HG02852 (cell line): Measurements from ENCODE around the gene ZNF606.
"Not testable (repeated sequence)": the region's sequence is repeated elsewhere in the genome, so short reads cannot be mapped to it uniquely, and the experiment has no call there.

ENCODE experiments used
- ATAC-seq: cut with Tn5 transposase; IDR thresholded peaks from one replicate; pipeline ENCODE4 v1.9.1; 2021; ENCODE audit warnings: mild to moderate bottlenecking, moderate library complexity; ENCODE audit not compliant: unreplicated experiment

The ZNF606 gene

DNA sequence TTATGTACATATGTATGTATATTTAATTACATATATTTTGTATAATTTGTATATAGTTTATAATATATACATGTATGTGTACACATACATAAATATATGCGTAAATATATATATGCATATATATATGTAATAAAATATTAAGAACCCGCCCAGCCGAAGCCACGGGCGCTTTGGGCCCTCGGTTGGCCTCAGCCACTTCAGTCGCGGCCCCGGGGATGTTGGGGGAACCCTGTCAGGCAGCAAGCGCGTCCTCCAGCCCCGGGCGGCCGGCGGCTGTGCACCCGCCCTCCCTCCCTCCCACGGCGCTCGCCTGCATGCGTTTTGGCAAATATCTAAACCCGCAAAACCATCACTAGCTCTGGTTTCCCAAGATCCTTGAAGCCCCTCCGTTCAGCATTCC, 7.9 kb upstream of the ZNF606 start:
- ATAC-seq = no peak

- peak; percentile 72 for ATAC-seq
Measured at GRCh38 chr19:58009666-58010301, 7.2 kb upstream of the ZNF606 start.

GRCh38 chr19:58009301-58009665, 6.7 kb upstream of the ZNF606 start:
- no peak for ATAC-seq

DNA sequence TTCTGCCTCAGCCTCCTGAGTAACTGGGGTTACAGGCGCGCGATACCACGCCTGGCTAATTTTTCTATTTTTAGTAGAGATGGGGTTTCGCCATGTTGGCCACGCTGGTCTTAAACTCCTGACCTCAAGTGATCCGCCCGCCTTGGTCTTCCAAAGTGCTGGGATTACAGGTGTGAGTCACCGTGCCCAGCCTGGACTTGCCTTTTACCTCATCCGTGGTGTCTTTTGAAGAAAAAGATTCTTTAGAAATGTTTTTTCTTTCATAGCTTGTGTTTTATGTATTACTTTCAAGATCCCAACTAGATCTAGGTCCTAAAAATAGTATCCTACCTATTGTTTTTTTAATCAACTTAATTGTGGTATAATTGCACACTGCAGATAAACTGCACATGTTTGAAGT, 6.3 kb upstream of the ZNF606 start:
- ATAC-seq = not testable (repeated sequence)

DNA sequence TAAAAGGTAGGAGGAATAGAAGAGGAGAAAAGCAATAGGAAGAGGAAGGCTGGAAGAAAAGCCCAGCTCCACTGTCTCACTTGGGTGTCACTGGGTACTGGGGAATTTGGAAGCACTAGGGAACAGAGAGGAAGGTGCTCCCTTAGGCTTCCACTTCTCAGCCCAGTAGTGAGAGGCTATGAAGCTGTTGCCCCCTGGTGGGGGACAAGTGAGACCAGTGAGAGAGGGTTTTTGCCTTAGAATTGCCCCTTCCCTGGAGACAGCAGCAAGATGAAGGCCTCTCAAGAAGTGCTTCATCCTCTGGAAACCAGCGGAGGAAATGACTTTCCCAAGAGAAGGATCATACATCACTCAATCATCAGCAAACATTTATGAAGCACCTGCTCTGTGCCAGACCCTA, 4.7 kb upstream of the ZNF606 start:
- ATAC-seq = no peak

- no peak for ATAC-seq
Measured at GRCh38 chr19:58003174-58003828, 681 bp upstream of the ZNF606 start.

DNA sequence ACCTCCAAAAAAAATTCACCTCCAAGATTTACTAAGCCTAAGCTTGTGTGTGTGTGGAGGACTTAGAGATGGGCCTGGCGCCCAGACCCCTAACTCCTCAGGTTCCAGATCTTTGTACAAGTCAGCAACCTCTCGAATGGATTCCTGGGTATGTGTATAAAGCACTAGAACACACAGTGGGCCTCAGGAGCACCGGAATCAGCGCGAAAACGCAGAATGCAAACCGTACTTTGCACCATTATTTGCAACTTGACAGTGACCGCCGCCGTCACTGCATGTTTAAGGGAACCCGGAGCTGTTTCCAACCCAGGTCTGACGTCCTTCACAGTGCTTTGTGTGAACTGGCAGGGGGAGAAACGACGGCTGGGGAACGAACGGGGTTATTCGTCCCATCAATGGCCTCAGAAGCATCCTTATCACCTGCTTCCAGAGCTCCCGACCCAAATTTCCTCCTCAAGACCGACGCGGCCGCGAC, 688 bp downstream of the ZNF606 start:
- peak; percentile 14 for ATAC-seq

DNA sequence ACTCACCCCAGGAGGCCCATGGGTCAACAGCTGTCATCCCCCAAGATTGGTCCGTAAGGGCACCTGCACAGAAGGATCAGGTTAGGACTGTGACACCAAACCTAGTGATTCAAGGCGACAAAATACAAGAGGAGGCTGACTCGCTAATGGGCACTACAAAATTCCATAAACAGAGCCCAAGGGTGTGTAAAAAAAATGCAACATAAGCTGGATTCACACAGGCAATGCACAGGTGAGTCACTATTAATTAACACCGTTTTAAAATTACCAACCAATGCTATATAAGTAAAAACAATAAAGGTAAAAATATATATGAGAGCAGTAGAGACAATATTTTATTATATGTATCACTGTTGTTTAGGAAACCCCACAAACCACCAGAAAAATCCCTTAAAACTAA, 1.9 kb downstream of the ZNF606 start:
- no peak for ATAC-seq

DNA sequence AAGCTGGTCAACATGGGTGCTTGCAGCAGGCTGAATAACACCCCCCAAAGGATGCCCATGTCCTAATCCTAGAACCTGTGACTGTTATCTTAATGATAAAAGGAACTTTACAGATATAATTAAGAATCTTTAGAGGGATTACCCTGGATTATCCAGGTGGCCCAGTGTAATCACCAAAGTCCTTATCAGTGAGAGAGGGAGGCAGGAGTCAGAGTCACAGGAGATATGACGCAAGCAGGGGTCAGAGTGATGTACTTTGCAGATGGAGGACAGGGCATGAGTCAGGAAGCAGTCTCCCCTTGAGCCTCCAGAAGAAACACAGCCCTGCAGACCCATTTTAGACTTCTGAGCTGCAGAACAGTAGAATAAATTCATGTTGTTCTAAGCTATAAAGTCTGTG, 9.8 kb downstream of the ZNF606 start:
- no peak for ATAC-seq

- ATAC-seq = no peak
Measured at GRCh38 chr19:57978586-57979289, 23.9 kb downstream of the ZNF606 start.

- no peak for ATAC-seq
Measured at GRCh38 chr19:57974434-57974833, 28.2 kb downstream of the ZNF606 start, which contains the start of gene C19orf18. C19orf18 (minus strand) TSS chr19:57974534; CDS start chr19:57974432, 102 bp downstream.

GRCh38 chr19:57964761-57965160, 37.9 kb downstream of the ZNF606 start:
- no peak for ATAC-seq

DNA sequence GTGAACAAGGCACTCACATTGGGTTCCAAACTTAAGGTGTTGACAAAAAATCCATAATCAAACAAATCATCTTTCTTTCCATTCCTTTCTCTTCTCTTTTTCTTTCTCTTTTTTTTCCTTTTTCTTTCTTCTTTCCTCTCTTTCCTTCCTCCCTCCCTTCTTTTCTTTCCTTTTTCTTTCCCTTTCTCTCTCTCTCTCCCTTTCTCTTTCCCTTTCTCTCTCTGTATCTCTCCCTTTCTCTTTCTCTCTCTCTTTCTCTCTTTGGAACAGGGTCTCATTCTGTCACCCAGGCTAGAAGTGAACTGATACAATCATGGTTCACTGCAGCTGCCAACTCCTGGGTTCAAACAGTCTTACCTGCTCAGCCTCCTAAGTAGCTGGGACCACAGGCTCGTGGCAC, 40.8 kb downstream of the ZNF606 start:
- ATAC-seq = no peak

- no peak for ATAC-seq
Measured at GRCh38 chr19:57954996-57955395, 47.6 kb downstream of the ZNF606 start.

DNA sequence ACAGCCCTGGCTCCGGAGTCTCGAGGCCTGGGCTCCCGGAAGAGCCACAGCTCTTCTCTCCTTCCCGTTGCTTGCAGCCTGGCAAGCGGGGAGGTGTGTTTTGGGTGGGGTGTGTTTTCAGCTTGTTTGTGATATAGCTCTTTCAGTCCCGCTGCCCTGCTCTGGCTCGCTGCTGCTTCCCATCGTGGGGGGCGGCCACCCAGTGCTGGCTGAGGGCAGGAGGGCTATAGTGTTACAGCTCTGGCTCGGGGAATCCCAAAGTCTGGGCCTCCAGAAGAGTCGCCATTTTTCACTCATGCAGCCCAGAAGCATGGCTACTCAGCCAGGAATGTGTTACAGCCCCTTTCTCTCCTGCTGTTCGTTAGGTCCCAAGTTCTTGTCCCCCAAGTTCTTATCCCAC, 52.9 kb downstream of the ZNF606 start:
- no peak for ATAC-seq

DNA sequence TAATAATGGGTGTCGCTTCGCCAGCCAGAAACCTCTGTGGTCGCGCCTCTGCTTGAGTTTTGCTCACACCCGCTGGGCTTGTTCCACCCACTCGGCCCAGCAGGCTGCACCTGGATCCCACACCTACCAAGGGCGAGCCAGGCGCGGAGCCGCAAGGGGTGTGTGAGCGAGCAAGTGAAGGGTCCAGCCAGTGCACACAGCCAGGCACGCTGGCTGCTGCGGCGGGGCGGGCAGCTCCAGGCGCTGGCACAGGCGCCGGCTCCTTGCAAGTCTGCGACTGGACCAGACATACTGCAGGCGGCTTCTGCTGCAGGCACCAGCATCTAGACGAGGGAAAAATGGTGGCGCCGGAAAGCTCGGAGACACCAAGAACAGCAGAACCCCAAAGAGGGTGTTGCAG, 53.3 kb downstream of the ZNF606 start:
- no peak for ATAC-seq

DNA sequence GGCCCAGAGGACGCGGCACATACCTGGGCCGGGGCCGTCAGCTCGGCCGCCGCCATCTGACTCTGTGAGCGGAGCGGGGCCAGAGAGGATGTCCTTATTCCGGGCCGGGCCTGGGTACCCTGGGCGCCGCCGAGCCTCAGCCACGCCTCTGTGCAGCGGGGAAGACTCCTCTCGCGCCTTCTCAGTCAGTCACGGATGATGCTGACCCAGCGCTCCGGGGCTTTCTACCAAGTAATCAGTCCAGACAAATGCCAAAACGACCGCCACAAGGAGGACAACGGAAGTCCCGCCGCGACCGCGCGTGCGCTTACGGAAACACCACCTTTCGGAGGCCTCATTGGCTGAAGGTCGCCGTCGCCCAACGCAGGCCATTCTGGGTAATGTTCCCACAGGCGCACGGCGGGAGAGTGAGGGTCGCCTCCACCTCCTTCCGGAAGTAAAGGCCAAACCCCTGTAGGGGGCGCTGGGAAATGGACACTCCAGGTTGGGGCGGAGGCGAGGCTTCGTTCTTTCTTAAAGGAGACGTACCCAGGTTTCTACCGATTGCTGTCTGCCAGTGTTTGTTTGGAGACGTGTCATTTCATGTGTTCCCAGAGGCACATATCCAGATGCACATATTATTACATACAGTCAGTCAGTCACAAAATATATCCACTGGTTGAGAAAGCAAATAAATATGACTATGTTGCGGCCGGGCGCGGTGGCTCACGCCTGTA, 55.0 kb downstream of the ZNF606 start, which contains the start of gene ZNF256:
ZNF256 (minus strand) TSS at position 288 of the 716 bp plus-strand sequence; CDS start at position 56, 232 bp downstream.
- peak; percentile 92 for ATAC-seq

DNA sequence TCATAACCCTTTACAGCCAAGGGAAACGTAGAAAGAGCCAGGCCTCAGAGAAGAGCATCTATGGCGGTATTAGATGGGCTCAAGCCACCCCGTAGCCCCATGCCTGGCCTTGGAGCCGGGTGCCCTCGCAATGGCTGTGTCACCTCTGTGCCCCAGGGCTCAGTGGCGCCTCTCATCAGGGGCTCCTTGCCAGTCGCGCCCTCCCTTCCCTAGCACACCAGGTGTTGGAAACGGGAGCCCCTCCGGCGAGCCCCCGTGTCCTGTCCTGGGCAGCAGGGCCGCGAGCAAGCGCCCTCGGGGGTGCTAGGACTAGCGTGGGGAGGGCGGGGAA, 55.6 kb downstream of the ZNF606 start:
- no peak for ATAC-seq

DNA sequence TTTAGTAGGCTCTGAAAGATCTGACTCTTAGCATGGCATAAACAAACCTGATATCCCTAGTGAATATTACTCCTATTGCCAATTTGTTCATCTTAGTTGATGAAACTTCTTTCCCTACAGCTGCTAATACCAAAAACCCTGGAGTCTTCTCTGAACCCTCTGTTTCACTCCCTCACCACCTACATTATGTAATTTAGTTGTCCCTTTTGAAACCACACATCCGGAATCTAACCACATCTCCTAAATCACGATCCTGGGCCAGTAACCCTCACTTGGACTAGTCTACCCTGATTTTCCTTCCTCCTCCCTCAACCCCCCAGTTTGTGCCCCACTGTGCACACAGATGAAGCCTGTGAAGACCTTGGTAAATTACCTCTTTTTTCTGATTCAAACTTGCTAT, 56.3 kb downstream of the ZNF606 start:
- ATAC-seq = no peak

- no peak for ATAC-seq
Measured at GRCh38 chr19:57941593-57941992, 61.0 kb downstream of the ZNF606 start.

DNA sequence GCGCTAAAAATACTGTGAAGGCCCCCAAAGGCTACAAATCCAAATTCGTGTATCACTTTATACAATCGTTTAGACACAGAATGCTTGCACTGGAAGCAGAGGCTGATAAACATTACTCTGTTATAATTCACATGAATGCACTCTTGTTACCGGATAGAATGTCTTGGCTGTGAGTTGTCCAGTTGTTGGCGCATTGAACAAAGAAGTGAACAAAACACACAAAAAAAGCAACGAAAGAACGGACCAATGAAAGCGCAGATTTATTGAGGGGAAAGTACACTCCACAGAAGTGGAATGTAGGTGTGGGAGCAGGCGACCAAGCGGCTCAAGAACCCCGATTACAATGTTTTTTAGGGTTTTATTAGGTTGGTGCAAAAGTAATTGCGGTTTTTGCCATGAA, 66.9 kb downstream of the ZNF606 start:
- ATAC-seq = no peak
